ENCODE measurements around the gene SLC9A8. TPM values are rescaled to one million over a fixed set of nuclear protein-coding genes. Genes with fewer than 3 reads are reported as not detected.

Gene SLC9A8
- total and polyA plus RNA-seq, 9 of the 15 experiments (the other 6 are each of a cell fraction or from before 2014, with no cell fraction given), result 0.56 to 9.7 (median 5.0) TPM

DNA sequence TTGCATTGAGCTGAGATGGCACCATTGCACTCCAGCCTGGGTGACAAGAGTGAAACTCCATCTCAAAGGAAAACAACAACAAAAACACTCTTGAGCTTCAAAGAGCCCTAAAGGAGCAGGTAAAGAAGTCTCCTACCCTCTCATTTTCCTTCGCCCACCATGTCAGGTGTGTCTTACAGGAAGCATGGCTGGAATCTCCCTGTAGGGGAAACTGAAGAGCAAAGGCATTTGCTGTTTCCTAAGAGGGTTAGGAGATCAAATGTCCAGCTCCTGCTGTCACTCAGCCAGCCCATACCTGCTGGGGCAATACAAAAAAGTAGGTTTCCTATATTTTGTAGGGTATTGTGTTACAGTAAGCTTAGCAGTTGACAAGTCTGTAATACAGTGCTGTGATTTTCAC lies 59.4 kb downstream of the SLC9A8 start (continued):
- TF ChIP-seq CREB1 (IDR thresholded peaks at IDR 0.05) (no peak), CREB1 (CRISPR knock-in tag; IDR thresholded peaks at IDR 0.05) (no peak), JUN (IDR thresholded peaks at IDR 0.05; ENCODE audit: borderline replicate concordance, low read depth, low read length) (no peak), JUN (CRISPR knock-in tag; IDR thresholded peaks at IDR 0.05; ENCODE audit: borderline replicate concordance) (no peak)
- TF ChIP-seq, protein P1, sequence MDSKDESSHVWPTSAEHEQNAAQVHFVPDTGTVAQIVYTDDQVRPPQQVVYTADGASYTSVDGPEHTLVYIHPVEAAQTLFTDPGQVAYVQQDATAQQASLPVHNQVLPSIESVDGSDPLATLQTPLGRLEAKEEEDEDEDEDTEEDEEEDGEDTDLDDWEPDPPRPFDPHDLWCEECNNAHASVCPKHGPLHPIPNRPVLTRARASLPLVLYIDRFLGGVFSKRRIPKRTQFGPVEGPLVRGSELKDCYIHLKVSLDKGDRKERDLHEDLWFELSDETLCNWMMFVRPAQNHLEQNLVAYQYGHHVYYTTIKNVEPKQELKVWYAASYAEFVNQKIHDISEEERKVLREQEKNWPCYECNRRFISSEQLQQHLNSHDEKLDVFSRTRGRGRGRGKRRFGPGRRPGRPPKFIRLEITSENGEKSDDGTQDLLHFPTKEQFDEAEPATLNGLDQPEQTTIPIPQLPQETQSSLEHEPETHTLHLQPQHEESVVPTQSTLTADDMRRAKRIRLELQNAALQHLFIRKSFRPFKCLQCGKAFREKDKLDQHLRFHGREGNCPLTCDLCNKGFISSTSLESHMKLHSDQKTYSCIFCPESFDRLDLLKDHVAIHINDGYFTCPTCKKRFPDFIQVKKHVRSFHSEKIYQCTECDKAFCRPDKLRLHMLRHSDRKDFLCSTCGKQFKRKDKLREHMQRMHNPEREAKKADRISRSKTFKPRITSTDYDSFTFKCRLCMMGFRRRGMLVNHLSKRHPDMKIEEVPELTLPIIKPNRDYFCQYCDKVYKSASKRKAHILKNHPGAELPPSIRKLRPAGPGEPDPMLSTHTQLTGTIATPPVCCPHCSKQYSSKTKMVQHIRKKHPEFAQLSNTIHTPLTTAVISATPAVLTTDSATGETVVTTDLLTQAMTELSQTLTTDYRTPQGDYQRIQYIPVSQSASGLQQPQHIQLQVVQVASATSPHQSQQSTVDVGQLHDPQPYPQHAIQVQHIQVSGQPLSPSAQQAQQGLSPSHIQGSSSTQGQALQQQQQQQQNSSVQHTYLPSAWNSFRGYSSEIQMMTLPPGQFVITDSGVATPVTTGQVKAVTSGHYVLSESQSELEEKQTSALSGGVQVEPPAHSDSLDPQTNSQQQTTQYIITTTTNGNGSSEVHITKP (IDR thresholded peaks at IDR 0.05; ENCODE audit: partially characterized antibody), result no peak
- TF ChIP-seq, protein P2, sequence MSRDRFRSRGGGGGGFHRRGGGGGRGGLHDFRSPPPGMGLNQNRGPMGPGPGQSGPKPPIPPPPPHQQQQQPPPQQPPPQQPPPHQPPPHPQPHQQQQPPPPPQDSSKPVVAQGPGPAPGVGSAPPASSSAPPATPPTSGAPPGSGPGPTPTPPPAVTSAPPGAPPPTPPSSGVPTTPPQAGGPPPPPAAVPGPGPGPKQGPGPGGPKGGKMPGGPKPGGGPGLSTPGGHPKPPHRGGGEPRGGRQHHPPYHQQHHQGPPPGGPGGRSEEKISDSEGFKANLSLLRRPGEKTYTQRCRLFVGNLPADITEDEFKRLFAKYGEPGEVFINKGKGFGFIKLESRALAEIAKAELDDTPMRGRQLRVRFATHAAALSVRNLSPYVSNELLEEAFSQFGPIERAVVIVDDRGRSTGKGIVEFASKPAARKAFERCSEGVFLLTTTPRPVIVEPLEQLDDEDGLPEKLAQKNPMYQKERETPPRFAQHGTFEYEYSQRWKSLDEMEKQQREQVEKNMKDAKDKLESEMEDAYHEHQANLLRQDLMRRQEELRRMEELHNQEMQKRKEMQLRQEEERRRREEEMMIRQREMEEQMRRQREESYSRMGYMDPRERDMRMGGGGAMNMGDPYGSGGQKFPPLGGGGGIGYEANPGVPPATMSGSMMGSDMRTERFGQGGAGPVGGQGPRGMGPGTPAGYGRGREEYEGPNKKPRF (IDR thresholded peaks at IDR 0.05; ENCODE audit: low read depth, low read length), result no peak
- TF ChIP-seq, protein P3, sequence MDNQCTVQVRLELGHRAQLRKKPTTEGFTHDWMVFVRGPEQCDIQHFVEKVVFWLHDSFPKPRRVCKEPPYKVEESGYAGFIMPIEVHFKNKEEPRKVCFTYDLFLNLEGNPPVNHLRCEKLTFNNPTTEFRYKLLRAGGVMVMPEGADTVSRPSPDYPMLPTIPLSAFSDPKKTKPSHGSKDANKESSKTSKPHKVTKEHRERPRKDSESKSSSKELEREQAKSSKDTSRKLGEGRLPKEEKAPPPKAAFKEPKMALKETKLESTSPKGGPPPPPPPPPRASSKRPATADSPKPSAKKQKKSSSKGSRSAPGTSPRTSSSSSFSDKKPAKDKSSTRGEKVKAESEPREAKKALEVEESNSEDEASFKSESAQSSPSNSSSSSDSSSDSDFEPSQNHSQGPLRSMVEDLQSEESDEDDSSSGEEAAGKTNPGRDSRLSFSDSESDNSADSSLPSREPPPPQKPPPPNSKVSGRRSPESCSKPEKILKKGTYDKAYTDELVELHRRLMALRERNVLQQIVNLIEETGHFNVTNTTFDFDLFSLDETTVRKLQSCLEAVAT (IDR thresholded peaks at IDR 0.05), result no peak

All from K562 (cell line).